ENCODE data around the gene PRRT2. TPM values are rescaled to one million over a fixed set of nuclear protein-coding genes. Genes with fewer than 3 reads are reported as not detected.
A peak's percentile ranks its signal among the peaks of the same experiment; 100 is the strongest.
"Not testable (repeated sequence)": the region's sequence is repeated elsewhere in the genome, so short reads cannot be mapped to it uniquely, and the experiment has no call there.

Gene PRRT2
- total RNA-seq, 6 experiments from 2014 or later, result 0.15 to 0.98 (median 0.51) TPM; not detected in 2

DNA sequence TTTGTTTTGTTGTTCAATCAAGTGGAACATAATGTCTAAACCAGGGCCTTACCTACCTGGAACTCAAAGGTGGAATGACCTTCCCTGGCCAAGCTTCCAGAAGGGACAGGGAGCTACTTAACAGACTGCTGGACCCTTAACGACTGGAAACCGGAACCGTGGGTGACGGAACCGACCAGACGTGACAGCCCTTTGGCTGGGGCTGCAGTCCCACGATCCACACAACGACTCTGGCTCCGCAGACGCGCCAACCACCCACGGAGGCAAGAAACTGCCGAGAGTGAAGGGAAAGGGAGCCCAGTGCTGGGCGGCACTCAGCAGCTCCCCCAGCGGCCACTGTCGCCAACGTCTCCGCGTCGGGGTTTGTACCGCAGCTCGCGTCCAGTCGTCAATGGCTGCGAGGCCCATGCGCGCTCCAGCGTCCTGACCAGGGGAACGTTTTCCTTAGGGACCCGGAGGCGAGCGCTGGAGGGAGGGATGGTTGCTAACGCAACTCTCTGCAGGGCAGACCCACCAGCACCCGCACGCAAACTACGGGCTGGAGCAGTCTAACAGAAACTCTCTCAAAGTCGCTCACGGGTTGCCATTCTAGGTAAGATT is 27.0 kb upstream of the PRRT2 start:
- intact Hi-C loops (cut with DNase I), result no loop called here
- no peak for TF ChIP-seq POLR2A (IDR thresholded peaks at IDR 0.05)
- TF ChIP-seq, protein P1, sequence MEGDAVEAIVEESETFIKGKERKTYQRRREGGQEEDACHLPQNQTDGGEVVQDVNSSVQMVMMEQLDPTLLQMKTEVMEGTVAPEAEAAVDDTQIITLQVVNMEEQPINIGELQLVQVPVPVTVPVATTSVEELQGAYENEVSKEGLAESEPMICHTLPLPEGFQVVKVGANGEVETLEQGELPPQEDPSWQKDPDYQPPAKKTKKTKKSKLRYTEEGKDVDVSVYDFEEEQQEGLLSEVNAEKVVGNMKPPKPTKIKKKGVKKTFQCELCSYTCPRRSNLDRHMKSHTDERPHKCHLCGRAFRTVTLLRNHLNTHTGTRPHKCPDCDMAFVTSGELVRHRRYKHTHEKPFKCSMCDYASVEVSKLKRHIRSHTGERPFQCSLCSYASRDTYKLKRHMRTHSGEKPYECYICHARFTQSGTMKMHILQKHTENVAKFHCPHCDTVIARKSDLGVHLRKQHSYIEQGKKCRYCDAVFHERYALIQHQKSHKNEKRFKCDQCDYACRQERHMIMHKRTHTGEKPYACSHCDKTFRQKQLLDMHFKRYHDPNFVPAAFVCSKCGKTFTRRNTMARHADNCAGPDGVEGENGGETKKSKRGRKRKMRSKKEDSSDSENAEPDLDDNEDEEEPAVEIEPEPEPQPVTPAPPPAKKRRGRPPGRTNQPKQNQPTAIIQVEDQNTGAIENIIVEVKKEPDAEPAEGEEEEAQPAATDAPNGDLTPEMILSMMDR (IDR thresholded peaks at IDR 0.05), result peak; percentile 65 to 87 (median 82)
- 13% methylated on average over 14 of the region's 38 CpGs for WGBS (ENCODE audit: insufficient coverage, low coverage, low lambda C conversion rate, missing lambda C conversion rate)
- peak overlapping the region in 1 of 3 donors; percentile 5 for H3K27ac ChIP-seq
- ATAC-seq (peak; percentile 94 to 97 (median 95)), DNase-seq (peak; percentile 76 to 83 (median 78))
- H3K4me1 ChIP-seq, result peaks cover 0 to 6% (median 0%) of the 10 kb centered on the region in 4 donors
- H3K9me3 ChIP-seq, result no peaks in the 10 kb centered on the region
- no peaks in the 10 kb centered on the region for H3K36me3 ChIP-seq
- H3K27me3 ChIP-seq, result no peaks in the 10 kb centered on the region
- peak overlapping the region in 1 of 3 donors; percentile 33 for H3K4me3 ChIP-seq

DNA sequence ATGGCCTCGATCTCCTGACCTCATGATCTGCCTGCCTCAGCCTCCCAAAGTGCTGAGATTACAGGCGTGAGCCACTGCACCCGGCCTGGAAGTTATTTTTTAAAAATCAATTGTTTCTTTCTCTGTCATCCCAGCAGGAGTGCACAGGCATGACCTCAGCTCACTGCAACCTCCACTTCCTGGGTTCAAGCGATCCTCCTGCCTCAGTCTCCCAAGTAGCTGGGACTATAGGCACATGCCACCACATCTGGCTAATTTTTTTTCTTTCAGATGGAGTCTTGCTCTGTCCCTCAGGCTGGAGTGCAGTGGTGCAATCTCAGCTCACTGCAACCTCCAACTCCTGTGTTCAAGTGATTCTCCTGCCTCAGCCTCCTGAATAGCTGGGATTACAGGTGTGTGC is 24.8 kb upstream of the PRRT2 start:
- H3K36me3 ChIP-seq; H3K27ac ChIP-seq; DNase-seq; ATAC-seq; H3K4me3 ChIP-seq; H3K9me3 ChIP-seq; intact Hi-C loops (cut with DNase I); H3K27me3 ChIP-seq: not testable (repeated sequence)
- H3K4me1 ChIP-seq, result peaks cover 0 to 15% (median 4%) of the 10 kb centered on the region in 4 donors
- WGBS (ENCODE audit: insufficient coverage, low coverage, low lambda C conversion rate, missing lambda C conversion rate), result 78% methylated on average over 4 of the region's 4 CpGs

DNA sequence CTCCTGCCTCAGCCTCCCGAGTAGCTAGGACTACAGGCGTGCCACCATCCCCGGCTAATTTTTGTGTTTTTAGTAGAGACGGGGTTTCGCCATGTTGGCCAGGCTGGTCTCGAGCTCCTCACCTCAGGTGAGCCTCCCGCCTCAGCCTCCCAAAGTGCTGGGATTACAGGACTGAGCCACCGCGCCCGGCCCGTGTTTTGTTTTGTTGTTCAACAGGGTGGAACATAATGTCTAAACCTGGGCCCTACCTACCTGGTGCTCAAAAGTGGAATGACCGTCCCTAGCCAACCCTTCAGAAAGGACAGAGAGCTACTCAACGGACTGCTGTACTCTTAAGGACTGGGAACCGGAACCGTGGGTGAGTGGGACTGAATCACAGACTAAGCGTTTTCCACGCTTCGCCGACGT is 22.2 kb upstream of the PRRT2 start:
- DNase-seq (peak in 1 of 3 donors; percentile 51), ATAC-seq (peak; percentile 12 to 35 (median 20))
- intact Hi-C loops (cut with DNase I), result no loop called here
- Histone ChIP-seq H3K27ac (peak overlapping the region; percentile 75 to 89 (median 85)), H3K36me3 (no peaks in the 10 kb centered on the region), H3K27me3 (no peaks in the 10 kb centered on the region), H3K4me1 (peaks cover 0 to 15% (median 4%) of the 10 kb centered on the region in 4 donors), H3K9me3 (no peaks in the 10 kb centered on the region), H3K4me3 (peak overlapping the region; percentile 83 to 93 (median 90))
- no peak for TF ChIP-seq POLR2A (IDR thresholded peaks at IDR 0.05)
- TF ChIP-seq, protein P1 (IDR thresholded peaks at IDR 0.05), result no peak
- 42% methylated on average over 13 of the region's 20 CpGs for WGBS (ENCODE audit: insufficient coverage, low coverage, low lambda C conversion rate, missing lambda C conversion rate)

DNA sequence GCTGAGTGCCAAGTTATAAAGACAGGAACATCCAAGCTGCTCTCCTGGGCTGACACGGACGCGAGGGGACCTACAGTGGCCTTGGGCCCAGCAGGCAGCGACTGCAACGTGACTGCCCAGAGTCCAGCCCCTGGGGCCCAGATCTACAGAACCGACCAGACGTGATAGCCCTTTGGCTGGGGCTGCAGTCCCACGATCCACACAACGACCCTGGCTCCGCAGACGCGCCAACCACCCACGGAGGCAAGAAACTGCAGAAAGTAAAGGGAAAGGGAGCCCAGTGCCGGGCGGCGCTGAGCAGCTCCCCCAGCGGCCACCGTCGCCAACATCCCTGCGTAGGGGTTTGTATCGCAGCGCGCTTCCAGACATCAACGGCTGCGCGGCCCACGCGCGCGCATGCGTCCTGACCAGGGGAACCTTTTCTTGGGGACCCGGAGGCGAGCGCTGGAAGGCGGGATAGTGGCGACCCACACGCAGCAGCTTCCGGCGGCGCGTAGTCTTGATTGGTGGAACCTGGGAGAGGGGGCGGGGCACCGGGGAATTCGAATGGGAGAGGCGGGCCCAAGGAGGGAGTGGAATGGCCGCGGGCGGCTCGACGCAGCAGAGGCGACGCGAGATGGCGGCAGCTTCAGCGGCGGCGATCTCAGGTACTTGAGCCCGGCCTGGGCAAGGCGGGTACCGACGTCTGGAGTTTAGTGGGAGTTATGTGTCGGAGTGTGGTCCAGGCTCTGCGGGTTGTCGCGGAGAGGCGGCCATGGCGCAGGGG is 21.6 kb upstream of the PRRT2 start, which contains the start of gene KIF22:
Gene KIF22 (plus strand): TSS at position 569 of the 766 bp plus-strand sequence. CDS start 9 bp downstream, at position 578.
- WGBS (ENCODE audit: insufficient coverage, low coverage, low lambda C conversion rate, missing lambda C conversion rate), result 0% methylated on average over 33 of the region's 67 CpGs
- peak; percentile 82 for TF ChIP-seq POLR2A (IDR thresholded peaks at IDR 0.05)
- TF ChIP-seq, protein P1 (IDR thresholded peaks at IDR 0.05), result peak; percentile 75 to 77 (median 76)
- Histone ChIP-seq H3K27me3 (no peaks in the 10 kb centered on the region), H3K27ac (peak within 1 kb of the TSS; percentile 75 to 89 (median 85)), H3K4me3 (peak within 1 kb of the TSS; percentile 83 to 93 (median 90)), H3K9me3 (no peaks in the 10 kb centered on the region), H3K4me1 (peaks cover 0 to 15% (median 4%) of the 10 kb centered on the region in 4 donors), H3K36me3 (no peaks in the 10 kb centered on the region)
- intact Hi-C loops (cut with DNase I), result no loop called here
- DNase-seq, result peak; percentile 99 to 100 (median 99)
- peak; percentile 97 to 98 (median 98) for ATAC-seq

Measured in right lobe of liver (tissue), 6 donors.